Liver (tissue), 9 donors: ENCODE measurements around the gene SEMA7A. TPM values are rescaled to one million over a fixed set of nuclear protein-coding genes. Genes with fewer than 3 reads are reported as not detected.

Experiments used
- DNase-seq: peaks from one replicate; pipeline ENCODE4 v3.0.0-alpha.2; 2017; ENCODE audit warnings: low spot score
- H3K27ac ChIP-seq, 2 donors: one replicate each; pipeline ENCODE4 v1.7.0; 2013; ENCODE audit warnings: inconsistent platforms in 2 of 2, low read length in 2 of 2, control low read depth in 1 of 2, low read depth in 1 of 2, mild to moderate bottlenecking in 1 of 2
- H3K27me3 ChIP-seq, 4 donors: one replicate each; pipeline versions ENCODE4 v1.6.1 to v1.7.0; 2013; ENCODE audit warnings: low read length in 3 of 4, inconsistent platforms in 1 of 4, mild to moderate bottlenecking in 1 of 4, moderate library complexity in 1 of 4; ENCODE audit not compliant: control insufficient read depth in 4 of 4, insufficient read depth in 4 of 4
- H3K36me3 ChIP-seq, 4 donors: one replicate each; pipeline versions ENCODE4 v1.6.1 to v1.7.0; 2013; ENCODE audit warnings: low read length in 3 of 4, mild to moderate bottlenecking in 3 of 4, low read depth in 1 of 4, moderate library complexity in 1 of 4; ENCODE audit not compliant: control insufficient read depth in 4 of 4, insufficient read depth in 3 of 4
- H3K4me1 ChIP-seq, 4 donors: one replicate each; pipeline versions ENCODE4 v1.6.1 to v1.7.0; 2013; ENCODE audit warnings: low read length in 3 of 4, mild to moderate bottlenecking in 3 of 4, moderate library complexity in 1 of 4; ENCODE audit not compliant: control insufficient read depth in 4 of 4, insufficient read depth in 4 of 4
- H3K4me3 ChIP-seq, 3 donors: one replicate each; pipeline versions ENCODE4 v1.6.1 to v1.7.0; 2013; ENCODE audit warnings: low read length in 3 of 3, control low read depth in 1 of 3, low read depth in 1 of 3, mild to moderate bottlenecking in 1 of 3
- H3K9ac ChIP-seq, 2 donors: one replicate each; pipeline ENCODE4 v1.7.0; 2013; ENCODE audit warnings: low read length in 2 of 2, mild to moderate bottlenecking in 2 of 2, moderate library complexity in 2 of 2, control low read depth in 1 of 2, low read depth in 1 of 2
- H3K9me3 ChIP-seq, 4 donors: one replicate each; pipeline versions ENCODE4 v1.6.1 to v1.7.0; 2013; ENCODE audit warnings: low read length in 3 of 4; ENCODE audit not compliant: control insufficient read depth in 4 of 4
- CTCF ChIP-seq: fragments of 150-350 bp; IDR thresholded peaks from 2 replicates; pipeline ENCODE4 v1.5.1; 2017; ENCODE audit warnings: improper control_type of control experiment, low read depth, low read length; ENCODE audit not compliant: missing input control
- FOXA1 ChIP-seq: IDR thresholded peaks from 2 replicates; pipeline ENCODE4 v1.6.1; 2016; ENCODE audit warnings: antibody characterized with exemption
- FOXA2 ChIP-seq: IDR thresholded peaks from 2 replicates; pipeline ENCODE4 v1.6.1; 2016; ENCODE audit warnings: antibody characterized with exemption
- GABPA ChIP-seq, 2 donors: IDR thresholded peaks in 1 of 2; conservative IDR thresholded peaks in 1 of 2; 2 replicates each; pipeline ENCODE4 v1.6.1; 2016; ENCODE audit warnings: antibody characterized with exemption in 2 of 2, mild to moderate bottlenecking in 1 of 2, moderate library complexity in 1 of 2
- HNF4A ChIP-seq, 2 donors: conservative IDR thresholded peaks; 2 replicates each; pipeline ENCODE4 v1.6.1; 2016; ENCODE audit warnings: antibody characterized with exemption in 2 of 2, mild to moderate bottlenecking in 2 of 2
- HNF4G ChIP-seq: IDR thresholded peaks from 2 replicates; pipeline ENCODE4 v1.6.1; 2016; ENCODE audit warnings: antibody characterized with exemption
- JUND ChIP-seq, 2 donors: IDR thresholded peaks; 2 replicates each; pipeline ENCODE4 v1.6.1; 2016; ENCODE audit warnings: antibody characterized with exemption in 2 of 2
- MAX ChIP-seq: IDR thresholded peaks from 2 replicates; pipeline ENCODE4 v1.6.1; 2016; ENCODE audit warnings: antibody characterized with exemption
- NR2F2 ChIP-seq: IDR thresholded peaks from 2 replicates; pipeline ENCODE4 v1.6.1; 2016; ENCODE audit warnings: antibody characterized with exemption
- REST ChIP-seq: IDR thresholded peaks from 2 replicates; pipeline ENCODE4 v1.6.1; 2016; ENCODE audit warnings: antibody characterized with exemption, mild to moderate bottlenecking
- RXRA ChIP-seq, 2 donors: IDR thresholded peaks; 2 replicates each; pipeline ENCODE4 v1.6.1; 2017 to 2018; ENCODE audit warnings: antibody characterized with exemption in 2 of 2, mild to moderate bottlenecking in 1 of 2
- SP1 ChIP-seq: IDR thresholded peaks from 2 replicates; pipeline ENCODE4 v1.6.1; 2018; ENCODE audit warnings: antibody characterized with exemption, mild to moderate bottlenecking
- YY1 ChIP-seq: IDR thresholded peaks from 2 replicates; pipeline ENCODE4 v1.6.1; 2016; ENCODE audit warnings: antibody characterized with exemption, mild to moderate bottlenecking
- ZBTB33 ChIP-seq: IDR thresholded peaks from 2 replicates; pipeline ENCODE4 v1.6.1; 2016; ENCODE audit warnings: antibody characterized with exemption
- WGBS: extraction: QIAGEN DNeasy Blood & Tissue Kit; methylation state at CpG from one replicate; pipeline ENCODE4 v1.1.7; 2013; 5-methylcytosine and 5-hydroxymethylcytosine counted together
- polyA plus RNA-seq, 2 donors: library from polyadenylated mRNA; stranded (reverse) in 1 of 2; unstranded in 1 of 2; fragments of 200-250 nt in 1 of 2; fragments of >200 nt in 1 of 2; fragmentation: Nextera tagmentation in 1 of 2; extraction: Ambion mirVana in 1 of 2; gene quantifications; one replicate each; pipeline versions ENCODE4 v1.2.1 to v1.2.3, GENCODE V29; 2013 to 2015
- total RNA-seq, 2 donors: library from RNA; depleted of rRNA; stranded (reverse); fragments of >200 nt; gene quantifications; one replicate each; pipeline ENCODE4 v1.2.3, GENCODE V29; 2014
- donor health status: healthy.
- donor health status: healthy.
- donor health status: healthy.
- donor health status: healthy.
- donor health status: healthy.

The SEMA7A gene
- total and polyA plus RNA-seq, 4 donors: 0.14 to 18.1 (median 1.4) TPM

DNA sequence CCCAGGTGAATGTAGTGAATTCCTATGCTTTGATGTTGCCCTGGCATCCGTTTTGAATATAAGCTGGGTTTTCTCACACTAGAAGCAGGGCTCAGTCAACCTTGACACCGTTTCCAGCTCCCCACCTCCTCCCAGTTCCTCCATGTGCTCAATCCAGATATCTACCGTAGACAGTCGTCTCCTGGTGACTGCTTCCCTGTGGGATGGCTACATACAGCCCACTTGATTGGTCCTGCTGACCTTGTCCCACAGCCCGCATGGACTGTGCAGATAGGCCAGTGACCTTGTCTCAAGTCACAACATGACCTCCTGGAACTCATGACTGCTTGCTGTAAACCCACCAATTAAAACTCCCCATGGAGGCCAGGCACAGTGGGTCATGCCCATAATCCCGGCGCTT lies 8.1 kb downstream of the SEMA7A start:
- TF ChIP-seq HNF4G: no peak
- TF ChIP-seq REST: no peak
- no peak for TF ChIP-seq YY1
- TF ChIP-seq MAX: no peak
- TF ChIP-seq ZBTB33: no peak
- no peak for TF ChIP-seq HNF4A (conservative IDR thresholded peaks at IDR 0.05)
- no peak for TF ChIP-seq SP1
- TF ChIP-seq FOXA2: no peak
- no peak for TF ChIP-seq RXRA (IDR thresholded peaks at IDR 0.05)
- TF ChIP-seq GABPA (IDR thresholded peaks at IDR 0.05 in 1 of 2, conservative IDR thresholded peaks at IDR 0.05 in 1 of 2): no peak
- no peak for TF ChIP-seq NR2F2
- TF ChIP-seq JUND (IDR thresholded peaks at IDR 0.05): no peak
- no peak for TF ChIP-seq FOXA1
- no peaks in the 10 kb centered on the region for H3K9me3 ChIP-seq
- H3K36me3 ChIP-seq: no peaks in the 10 kb centered on the region
- no peaks in the 10 kb centered on the region for H3K4me1 ChIP-seq
- no peaks in the 10 kb centered on the region for H3K27me3 ChIP-seq
- H3K27ac ChIP-seq: no peak overlapping the region
- no peak for DNase-seq
- WGBS: 80% methylated on average over 7 of the region's 7 CpGs
- H3K4me3 ChIP-seq: no peak overlapping the region
- H3K9ac ChIP-seq: no peak overlapping the region

- H3K4me3 ChIP-seq: no peak overlapping the region
- WGBS: 92% methylated on average over 8 of the region's 8 CpGs
- no peaks in the 10 kb centered on the region for H3K36me3 ChIP-seq
- H3K9me3 ChIP-seq: no peaks in the 10 kb centered on the region
- H3K27ac ChIP-seq: no peak overlapping the region
- H3K27me3 ChIP-seq: no peaks in the 10 kb centered on the region
- TF ChIP-seq CTCF: no peak
- TF ChIP-seq FOXA1: no peak
- TF ChIP-seq HNF4A (conservative IDR thresholded peaks at IDR 0.05): no peak
- H3K4me1 ChIP-seq: no peaks in the 10 kb centered on the region
- H3K9ac ChIP-seq: no peak overlapping the region
- no peak for DNase-seq
These were observed 8.7 kb downstream of the SEMA7A start for GRCh38 chr15:74424901-74425528.
